Stimulated activated CD8-positive, alpha-beta memory T cell treated with anti-CD3 and anti-CD28 coated beads, Interleukin-15, amount 100 ng/mL, for 1 hour (primary cell): Measurements from ENCODE around the gene RNF13.
"Not testable (repeated sequence)": the region's sequence is repeated elsewhere in the genome, so short reads cannot be mapped to it uniquely, and the experiment has no call there.

Experiments
- DNase-seq: peaks from one replicate; pipeline ENCODE4 v3.0.0-alpha.2; 2020; ENCODE audit warnings: low read depth

Gene RNF13

DNA sequence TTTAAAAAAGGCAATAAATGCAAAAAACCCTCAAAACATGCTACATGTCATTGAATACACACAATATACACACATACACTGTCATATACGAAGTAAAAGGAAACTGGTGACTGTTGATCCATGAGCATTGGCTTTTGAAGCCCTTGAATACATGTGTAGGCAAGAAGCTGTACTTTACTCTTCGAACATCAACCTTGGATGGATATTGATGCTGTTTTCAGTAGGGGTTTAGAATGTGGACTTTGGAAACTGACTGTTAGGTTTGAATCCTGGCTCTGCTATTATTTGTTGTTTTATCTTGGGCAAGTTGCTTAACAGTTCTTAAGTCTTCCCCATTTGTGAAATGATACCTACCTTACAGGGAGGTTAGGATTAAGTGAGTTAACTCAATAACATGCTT, 30.5 kb downstream of the RNF13 start:
- no peak for DNase-seq

GRCh38 chr3:149844091-149844490, 31.1 kb downstream of the RNF13 start:
- no peak for DNase-seq

DNA sequence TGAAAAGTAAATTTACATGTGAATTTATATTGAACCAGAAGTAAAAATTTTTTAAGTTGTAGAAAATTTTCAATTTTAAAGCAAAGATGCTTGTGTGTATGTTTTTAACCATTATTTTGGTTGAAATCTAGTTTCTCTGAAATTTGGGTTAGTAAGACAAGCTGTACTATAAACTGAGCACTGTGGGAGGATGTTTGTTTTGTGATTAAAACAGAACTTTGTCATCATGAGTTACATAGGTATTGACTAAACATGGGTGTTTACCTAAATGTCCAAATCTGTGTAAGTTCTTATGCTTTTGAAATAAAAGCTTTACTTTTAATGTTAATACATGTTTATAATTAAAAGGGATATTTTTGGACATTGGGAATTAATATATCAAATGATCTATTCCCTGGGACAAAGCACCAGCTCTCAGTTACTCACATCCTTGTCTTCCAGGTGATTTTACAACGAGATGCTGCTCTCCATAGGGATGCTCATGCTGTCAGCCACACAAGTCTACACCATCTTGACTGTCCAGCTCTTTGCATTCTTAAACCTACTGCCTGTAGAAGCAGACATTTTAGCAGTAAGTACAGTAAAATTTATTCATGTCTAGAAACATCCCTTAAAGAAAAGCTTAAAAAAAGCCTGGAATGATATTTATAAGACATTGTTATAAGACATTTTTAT, 32.7 kb downstream of the RNF13 start:
- DNase-seq = no peak

DNA sequence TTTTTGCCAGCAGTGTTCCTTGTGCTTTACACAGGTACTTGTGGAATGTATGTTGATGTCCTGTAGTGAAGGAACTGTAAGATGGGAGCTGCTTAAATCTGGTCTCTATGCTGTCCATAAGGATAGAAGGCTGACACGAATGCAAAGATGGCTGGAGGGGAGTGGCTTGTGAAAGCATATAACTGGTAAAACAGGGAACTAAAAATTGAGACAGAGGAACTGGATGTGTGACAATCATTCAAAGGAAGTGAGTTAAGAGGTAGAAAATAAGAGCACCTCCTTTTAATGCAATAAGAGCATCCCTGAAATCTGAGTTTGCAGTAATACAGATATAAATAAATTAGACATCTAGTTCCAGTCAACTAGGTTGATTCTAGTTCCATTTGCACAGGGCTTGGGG, 35.2 kb downstream of the RNF13 start:
- no peak for DNase-seq

GRCh38 chr3:149848688-149849087, 35.7 kb downstream of the RNF13 start:
- no peak for DNase-seq

GRCh38 chr3:149850787-149851584, 38.0 kb downstream of the RNF13 start:
- DNase-seq = no peak

DNA sequence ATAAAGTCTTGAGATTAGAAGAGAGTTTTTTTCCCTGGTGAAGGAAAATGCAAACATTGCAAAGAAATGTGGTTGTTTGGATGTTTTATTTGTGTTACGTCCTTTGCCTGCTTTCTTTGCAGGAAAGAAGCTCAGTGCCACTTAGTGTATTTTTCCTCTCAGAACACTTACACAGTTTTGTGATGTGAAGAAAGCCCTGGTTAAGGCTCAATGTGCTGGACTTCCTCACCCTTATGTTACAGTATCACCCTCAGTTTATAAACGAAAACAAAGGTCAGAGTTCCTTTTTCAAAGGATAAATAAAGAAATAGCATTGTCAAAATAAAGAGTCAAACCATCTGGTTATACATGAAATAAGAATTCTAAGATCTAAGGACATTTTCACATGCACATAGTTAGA, 45.9 kb downstream of the RNF13 start:
- DNase-seq = no peak

DNA sequence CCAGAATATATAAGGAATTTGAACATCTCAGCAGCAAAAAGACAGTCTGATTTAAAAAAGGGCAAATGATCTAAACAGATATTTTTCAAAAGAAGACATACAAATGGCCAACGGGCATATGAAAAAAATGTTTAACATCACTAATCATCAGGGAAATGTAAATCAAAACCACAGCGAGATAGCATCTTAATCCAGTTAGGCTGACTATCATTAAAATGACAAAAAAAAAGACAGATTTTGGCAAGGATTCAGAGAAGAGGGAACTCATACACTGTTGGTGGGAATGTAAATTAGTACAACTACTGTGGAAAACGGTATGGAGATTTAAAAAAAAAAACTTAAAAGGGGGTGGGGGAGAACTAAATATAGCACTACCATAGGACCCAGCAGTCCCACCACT, 47.9 kb downstream of the RNF13 start:
- no peak for DNase-seq

DNA sequence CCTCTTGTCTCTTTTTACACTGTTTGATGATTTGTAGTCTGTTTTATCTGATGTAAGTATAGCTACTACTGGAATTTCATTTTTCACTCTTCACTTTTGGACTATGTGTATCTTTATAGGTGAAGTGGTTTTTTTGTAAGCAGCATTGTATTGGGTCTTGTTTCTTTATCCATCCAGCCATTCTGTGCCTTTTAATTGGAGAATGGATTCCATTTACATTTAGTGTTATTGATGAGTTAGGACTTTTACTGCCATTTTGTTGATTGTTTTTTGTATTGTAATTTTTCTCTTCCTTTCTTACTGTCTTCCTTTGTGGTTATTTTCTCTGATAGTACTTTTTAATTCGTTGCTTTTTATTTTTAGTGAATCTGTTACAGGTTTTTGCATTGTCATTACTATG, 54.5 kb downstream of the RNF13 start:
- no peak for DNase-seq

DNA sequence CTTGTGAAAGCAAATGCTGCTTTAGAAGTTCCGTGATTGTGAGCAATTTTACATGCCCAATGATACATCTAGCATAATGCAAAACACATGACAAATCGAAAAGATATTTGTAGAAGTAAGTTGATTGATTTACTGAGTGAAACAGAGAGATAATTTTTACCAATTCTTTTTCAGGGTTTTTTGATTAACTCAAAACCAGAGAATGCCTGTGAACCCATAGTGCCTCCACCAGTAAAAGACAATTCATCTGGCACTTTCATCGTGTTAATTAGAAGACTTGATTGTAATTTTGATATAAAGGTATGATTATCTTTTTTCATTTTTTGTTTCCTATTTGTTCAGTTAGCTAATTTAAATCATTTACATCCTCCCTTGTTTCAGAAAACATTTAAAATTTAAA, 58.8 kb downstream of the RNF13 start:
- DNase-seq = no peak

- no peak for DNase-seq
These were observed 59.6 kb downstream of the RNF13 start for GRCh38 chr3:149872589-149872988.

GRCh38 chr3:149877668-149878067, 64.7 kb downstream of the RNF13 start:
- DNase-seq = no peak

DNA sequence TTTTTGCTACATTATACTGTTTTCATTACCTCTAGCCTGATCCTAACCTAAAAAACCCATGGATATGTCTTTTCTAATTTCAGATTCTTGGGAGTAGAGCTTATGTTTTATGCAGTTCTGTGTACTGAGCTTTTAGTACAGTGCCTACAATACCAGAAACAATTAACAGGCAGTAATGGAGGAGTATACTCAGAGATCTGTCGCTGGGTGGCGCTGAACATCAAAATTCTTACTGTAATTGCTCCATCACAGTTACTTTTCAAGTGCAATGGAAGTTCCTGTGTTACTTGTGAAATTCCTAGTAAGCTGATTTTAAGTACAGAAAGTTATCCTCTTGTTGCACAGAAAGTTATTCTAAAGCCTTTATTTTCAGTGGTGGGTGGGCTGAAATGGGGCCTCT, 66.9 kb downstream of the RNF13 start:
- DNase-seq = peak; percentile 2

DNA sequence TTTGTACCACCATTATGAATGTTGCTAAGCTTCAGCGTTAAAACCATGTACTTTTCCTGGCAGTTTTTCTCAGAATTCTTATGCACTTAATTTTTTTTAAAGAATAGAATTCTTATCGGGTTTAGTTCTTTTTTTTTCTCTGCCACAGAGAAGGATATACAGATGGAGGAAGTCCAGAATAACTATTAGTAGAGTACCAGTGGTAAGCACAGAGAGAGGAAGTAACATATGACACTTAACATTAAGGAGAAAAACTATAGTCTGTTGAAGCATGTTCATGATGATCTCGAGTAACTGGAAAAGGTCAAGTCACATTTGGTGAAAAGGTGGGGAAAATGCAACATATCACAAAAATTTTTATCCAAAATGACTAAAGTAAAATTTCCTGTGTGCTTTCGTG, 68.9 kb downstream of the RNF13 start:
- no peak for DNase-seq

- no peak for DNase-seq
These were observed 70.1 kb downstream of the RNF13 start for GRCh38 chr3:149883134-149883533.

DNA sequence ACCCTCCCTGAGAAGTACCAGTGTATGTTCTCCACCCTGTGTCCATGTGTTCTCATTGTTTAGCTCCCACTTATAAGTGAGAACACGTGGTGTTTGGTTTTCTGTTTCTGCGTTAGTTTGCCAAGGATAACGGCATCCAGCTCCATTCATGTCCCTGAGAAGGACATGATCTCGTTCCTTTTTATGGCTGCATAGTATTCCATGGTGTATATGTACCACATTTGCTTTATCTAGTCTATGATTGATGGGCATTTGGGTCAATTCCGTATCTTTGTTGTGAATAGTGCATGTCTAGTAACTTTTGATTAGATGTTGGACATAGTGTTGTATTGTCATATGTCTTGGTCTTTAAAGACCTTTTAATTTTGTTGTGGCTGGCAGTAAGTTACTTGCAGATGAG, 70.8 kb downstream of the RNF13 start:
- not testable (repeated sequence) for DNase-seq

- DNase-seq = not testable (repeated sequence)
These were observed 71.8 kb downstream of the RNF13 start for GRCh38 chr3:149884848-149885247.

DNA sequence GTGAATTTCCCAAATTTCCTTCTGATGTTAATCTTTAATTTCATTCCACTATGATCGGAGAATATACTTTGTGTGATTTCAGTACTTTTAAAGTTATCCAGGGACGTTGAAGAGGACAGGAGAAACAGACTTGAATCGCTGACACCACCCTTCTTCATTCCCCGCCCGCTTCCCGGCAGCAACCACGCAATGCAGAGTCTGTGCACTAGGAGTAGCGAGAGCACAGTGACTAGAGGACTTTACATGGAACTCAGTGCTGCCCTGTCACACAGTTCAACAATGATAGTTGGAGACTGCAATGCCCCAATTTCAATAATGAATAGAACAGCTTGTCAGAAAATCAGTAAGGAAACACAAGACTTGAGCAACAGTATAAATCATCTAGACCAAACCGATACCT, 73.9 kb downstream of the RNF13 start:
- DNase-seq = no peak

DNA sequence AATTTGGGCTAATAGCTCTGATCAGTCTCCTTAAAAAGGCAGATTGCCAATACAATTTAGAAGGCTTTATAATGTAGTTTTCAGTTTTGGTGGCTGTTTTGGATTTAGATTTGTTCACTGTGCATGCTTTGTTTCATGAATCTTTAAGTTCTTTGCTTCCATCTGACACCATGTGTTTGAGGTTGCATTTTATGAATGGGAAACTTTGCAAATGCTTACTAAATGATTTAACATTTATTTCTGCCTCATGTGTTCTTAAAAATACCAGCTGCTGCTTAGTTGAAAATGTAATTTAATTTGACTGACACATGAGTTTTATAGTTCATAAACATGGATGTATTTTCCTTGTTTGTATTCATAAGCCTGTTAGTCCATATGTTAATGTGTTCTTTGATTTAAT, 78.6 kb downstream of the RNF13 start:
- DNase-seq = no peak

DNA sequence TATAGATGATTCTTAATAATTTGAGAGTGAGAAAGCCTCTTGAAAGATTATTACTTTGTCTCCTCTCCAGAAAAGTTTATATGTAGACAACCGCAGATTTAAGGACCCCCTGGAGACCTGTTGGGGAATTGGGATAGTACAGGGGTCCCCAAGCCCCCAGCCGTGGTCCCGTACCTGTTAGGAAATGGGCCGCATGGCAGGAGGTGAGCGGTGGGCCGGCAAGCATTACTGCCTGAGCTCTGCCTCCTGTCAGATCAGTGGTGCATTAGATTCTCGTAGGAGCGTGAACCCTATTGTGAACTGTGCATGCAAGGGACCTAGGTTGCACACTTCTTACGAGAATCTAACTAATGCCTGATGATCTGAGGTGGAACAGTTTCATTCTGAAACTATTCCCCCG, 79.4 kb downstream of the RNF13 start:
- no peak for DNase-seq

GRCh38 chr3:149894205-149894604, 81.2 kb downstream of the RNF13 start:
- DNase-seq = no peak

- no peak for DNase-seq
These were observed 82.3 kb downstream of the RNF13 start for GRCh38 chr3:149895339-149895738.

GRCh38 chr3:149895769-149896168, 82.8 kb downstream of the RNF13 start:
- no peak for DNase-seq

DNA sequence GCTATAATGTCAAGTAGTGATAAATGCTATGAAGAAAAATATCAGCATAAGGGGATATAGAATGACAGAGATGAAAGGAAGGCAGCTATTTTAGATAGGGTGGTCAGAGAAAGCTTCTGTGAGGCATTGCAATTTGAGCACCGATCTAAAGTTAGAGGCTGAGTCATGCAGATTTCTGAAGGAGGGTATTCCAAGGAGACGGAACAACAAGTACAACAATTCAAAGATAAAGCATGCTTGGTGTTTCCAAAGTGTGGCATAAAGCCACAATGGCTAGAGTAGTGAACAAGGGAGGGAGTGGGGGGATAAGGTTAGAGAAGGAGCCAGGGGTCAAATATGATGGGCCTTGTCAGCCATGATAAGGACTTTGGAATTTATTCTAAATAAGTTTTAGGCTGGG, 85.8 kb downstream of the RNF13 start:
- DNase-seq = no peak
